Naive thymus-derived CD8-positive, alpha-beta T cell (primary cell): ENCODE results near the gene CLEC16A. TPM values are rescaled to one million over a fixed set of nuclear protein-coding genes. Genes with fewer than 3 reads are reported as not detected.
A peak's percentile ranks its signal among the peaks of the same experiment; 100 is the strongest.

Source experiments
- ATAC-seq, 2 donors: fragments of 150-1000 bp; cut with Tn5 transposase in 1 of 2; sonication (Bioruptor Pico), chemical (Tn5 transposase) in 1 of 2; 1 replicate in 1 of 2; 2 replicates in 1 of 2; pipeline ENCODE4 v1.10.0; 2021; ENCODE audit warnings: mild to moderate bottlenecking in 2 of 2, moderate library complexity in 2 of 2
- POLR2A ChIA-PET: fragments of 350-600 bp; sonication (Branson Sonifier 250); formaldehyde crosslinking; loops from one replicate; lab custom pipeline; 2021; ENCODE audit warnings: antibody characterized with exemption; lab: Charles Lee
- DNase-seq, 10 donors: peaks; one replicate each; pipeline versions ENCODE4 v3.0.0 to v3.0.0-alpha.2; 2020 to 2022
- H3K27ac Mint-ChIP-seq, 10 donors: one replicate each; pipeline ENCODE4 v1.8.0; 2020 to 2022; ENCODE audit warnings: mild to moderate bottlenecking in 10 of 10, mixed read lengths in 10 of 10, moderate library complexity in 4 of 10, inconsistent platforms in 1 of 10
- H3K27me3 Mint-ChIP-seq, 5 donors: one replicate each; pipeline ENCODE4 v1.8.0; 2021 to 2022; ENCODE audit warnings: mixed read lengths in 5 of 5
- H3K36me3 Mint-ChIP-seq, 3 donors: one replicate each; pipeline ENCODE4 v1.8.0; 2020 to 2022; ENCODE audit warnings: mixed read lengths in 3 of 3, mild to moderate bottlenecking in 2 of 3, inconsistent platforms in 1 of 3
- H3K4me1 Mint-ChIP-seq, 4 donors: one replicate each; pipeline ENCODE4 v1.8.0; 2021 to 2022; ENCODE audit warnings: mixed read lengths in 4 of 4
- H3K4me3 Mint-ChIP-seq, 10 donors: one replicate each; pipeline ENCODE4 v1.8.0; 2020 to 2022; ENCODE audit warnings: mild to moderate bottlenecking in 10 of 10, mixed read lengths in 10 of 10, moderate library complexity in 6 of 10, inconsistent platforms in 1 of 10
- H3K9me3 Mint-ChIP-seq, 9 donors: one replicate each; pipeline ENCODE4 v1.8.0; 2020 to 2022; ENCODE audit warnings: mixed read lengths in 9 of 9, mild to moderate bottlenecking in 3 of 9, inconsistent platforms in 1 of 9, moderate library complexity in 1 of 9
- polyA plus RNA-seq, 3 donors: library from polyadenylated mRNA; unstranded; fragments of 300-500 nt; fragmentation: Illumina TruSeq; gene quantifications; one replicate each; pipeline ENCODE4 v1.2.3, GENCODE V29; 2021
- total RNA-seq, 8 experiments: library from RNA in 2 of 8; stranded (reverse) in 2 of 8; gene quantifications; one replicate each; pipeline ENCODE4 v1.2.3 and lab custom pipeline; 2021 to 2026

CLEC16A gene
- total and polyA plus RNA-seq, 5 experiments from 2014 or later: 8.5 to 28.8 (median 19.4) TPM

GRCh38 chr16:11071829-11072228 lies 127.5 kb downstream of the CLEC16A start:
- H3K4me3 Mint-ChIP-seq: no peak overlapping the region
- H3K27ac Mint-ChIP-seq: peak overlapping the region in 2 of 10 donors; percentile 21 to 57
- POLR2A ChIA-PET: no interaction called here
- DNase-seq (no peak), ATAC-seq (no peak)
- H3K4me1 Mint-ChIP-seq: peaks cover 15 to 33% (median 29%) of the 10 kb centered on the region in 4 donors
- H3K27me3 Mint-ChIP-seq: no peaks in the 10 kb centered on the region
- peaks cover 0 to 40% (median 15%) of the 10 kb centered on the region in 3 donors for H3K36me3 Mint-ChIP-seq
- H3K9me3 Mint-ChIP-seq: no peaks in the 10 kb centered on the region

GRCh38 chr16:11072420-11073153 lies 128.2 kb downstream of the CLEC16A start:
- POLR2A ChIA-PET: no interaction called here
- H3K4me1 Mint-ChIP-seq: peaks cover 15 to 38% (median 30%) of the 10 kb centered on the region in 4 donors
- H3K36me3 Mint-ChIP-seq: peaks cover 0 to 36% (median 14%) of the 10 kb centered on the region in 3 donors
- ATAC-seq (no peak), DNase-seq (no peak)
- no peaks in the 10 kb centered on the region for H3K9me3 Mint-ChIP-seq
- no peak overlapping the region for H3K4me3 Mint-ChIP-seq
- H3K27ac Mint-ChIP-seq: peak overlapping the region in 3 of 10 donors; percentile 37 to 57 (median 55)
- no peaks in the 10 kb centered on the region for H3K27me3 Mint-ChIP-seq

GRCh38 chr16:11073407-11073999 lies 129.1 kb downstream of the CLEC16A start:
- H3K4me1 Mint-ChIP-seq: peaks cover 15 to 47% (median 31%) of the 10 kb centered on the region in 4 donors
- POLR2A ChIA-PET: no interaction called here
- H3K9me3 Mint-ChIP-seq: no peaks in the 10 kb centered on the region
- ATAC-seq (no peak), DNase-seq (no peak)
- peaks cover 0 to 35% (median 14%) of the 10 kb centered on the region in 3 donors for H3K36me3 Mint-ChIP-seq
- H3K4me3 Mint-ChIP-seq: no peak overlapping the region
- H3K27me3 Mint-ChIP-seq: no peaks in the 10 kb centered on the region
- peak overlapping the region in 5 of 10 donors; percentile 36 to 81 (median 55) for H3K27ac Mint-ChIP-seq

- peaks cover 0 to 34% (median 14%) of the 10 kb centered on the region in 3 donors for H3K36me3 Mint-ChIP-seq
- H3K4me1 Mint-ChIP-seq: peaks cover 15 to 53% (median 33%) of the 10 kb centered on the region in 4 donors
- POLR2A ChIA-PET: no interaction called here
- peak overlapping the region in 2 of 10 donors; percentile 11 to 81 for H3K27ac Mint-ChIP-seq
- H3K27me3 Mint-ChIP-seq: no peaks in the 10 kb centered on the region
- DNase-seq (no peak), ATAC-seq (no peak)
- no peaks in the 10 kb centered on the region for H3K9me3 Mint-ChIP-seq
- H3K4me3 Mint-ChIP-seq: no peak overlapping the region
Observed at GRCh38 chr16:11074131-11074530, 129.8 kb downstream of the CLEC16A start.

- Mint-ChIP-seq H3K9me3 (no peaks in the 10 kb centered on the region), H3K27me3 (no peaks in the 10 kb centered on the region), H3K4me1 (peaks cover 18 to 63% (median 40%) of the 10 kb centered on the region in 4 donors), H3K27ac (no peak overlapping the region), H3K4me3 (peak overlapping the region in 1 of 10 donors; percentile 26), H3K36me3 (peaks cover 0 to 33% (median 14%) of the 10 kb centered on the region in 3 donors)
- ATAC-seq (no peak), DNase-seq (no peak)
- POLR2A ChIA-PET: interaction anchor here (0.6 kb wide), 1 partner anchor 1228 kb away, joined by 4 read pairs; no protein-coding TSS in a partner anchor
Observed at GRCh38 chr16:11075163-11075562, 130.8 kb downstream of the CLEC16A start.

GRCh38 chr16:11076259-11077018 lies 132.1 kb downstream of the CLEC16A start:
- Mint-ChIP-seq H3K27me3 (no peaks in the 10 kb centered on the region), H3K9me3 (no peaks in the 10 kb centered on the region), H3K4me3 (peak overlapping the region in 2 of 10 donors; percentile 1 to 25), H3K4me1 (peaks cover 22 to 69% (median 40%) of the 10 kb centered on the region in 4 donors), H3K36me3 (peaks cover 0 to 26% (median 14%) of the 10 kb centered on the region in 3 donors), H3K27ac (peak overlapping the region in 7 of 10 donors; percentile 29 to 89 (median 73))
- ATAC-seq (peak; percentile 72 to 95), DNase-seq (peak in 4 of 10 donors; percentile 10 to 37 (median 29))
- POLR2A ChIA-PET: interaction anchor here (0.5 to 1.3 kb wide), 2 partner anchors 122 to 179 kb away, joined by 4 read pairs; partner anchors contain the start of gene SOCS1

- Mint-ChIP-seq H3K9me3 (no peaks in the 10 kb centered on the region), H3K4me1 (peaks cover 16 to 55% (median 34%) of the 10 kb centered on the region in 4 donors), H3K36me3 (peaks cover 0 to 28% (median 3%) of the 10 kb centered on the region in 3 donors), H3K27ac (peak overlapping the region in 5 of 10 donors; percentile 33 to 76 (median 44)), H3K4me3 (peak overlapping the region in 1 of 10 donors; percentile 51), H3K27me3 (no peaks in the 10 kb centered on the region)
- ATAC-seq (no peak), DNase-seq (no peak)
- POLR2A ChIA-PET: interaction anchor here (0.6 kb wide), 1 partner anchor 716 kb away, joined by 4 read pairs; no protein-coding TSS in a partner anchor
Observed at GRCh38 chr16:11078812-11079459, 134.6 kb downstream of the CLEC16A start.

- POLR2A ChIA-PET: no interaction called here
- Mint-ChIP-seq H3K4me3 (peak overlapping the region in 1 of 10 donors; percentile 51), H3K27ac (peak overlapping the region in 6 of 10 donors; percentile 43 to 76 (median 66)), H3K4me1 (peaks cover 15 to 51% (median 34%) of the 10 kb centered on the region in 4 donors), H3K27me3 (no peaks in the 10 kb centered on the region), H3K9me3 (no peaks in the 10 kb centered on the region), H3K36me3 (peaks cover 0 to 26% (median 4%) of the 10 kb centered on the region in 3 donors)
- ATAC-seq (no peak), DNase-seq (no peak)
Observed at GRCh38 chr16:11079652-11080187, 135.4 kb downstream of the CLEC16A start.

- ATAC-seq (no peak), DNase-seq (no peak)
- no peaks in the 10 kb centered on the region for H3K9me3 Mint-ChIP-seq
- no peaks in the 10 kb centered on the region for H3K27me3 Mint-ChIP-seq
- POLR2A ChIA-PET: no interaction called here
- H3K36me3 Mint-ChIP-seq: peaks cover 0 to 26% (median 8%) of the 10 kb centered on the region in 3 donors
- H3K4me3 Mint-ChIP-seq: no peak overlapping the region
- peak overlapping the region in 3 of 10 donors; percentile 4 to 48 (median 43) for H3K27ac Mint-ChIP-seq
- peaks cover 14 to 51% (median 30%) of the 10 kb centered on the region in 4 donors for H3K4me1 Mint-ChIP-seq
Observed at GRCh38 chr16:11080327-11080967, 136.1 kb downstream of the CLEC16A start.

- Mint-ChIP-seq H3K4me1 (peaks cover 11 to 46% (median 24%) of the 10 kb centered on the region in 4 donors), H3K27ac (peak overlapping the region in 1 of 10 donors; percentile 4), H3K36me3 (peaks cover 0 to 26% (median 9%) of the 10 kb centered on the region in 3 donors), H3K4me3 (no peak overlapping the region), H3K27me3 (no peaks in the 10 kb centered on the region), H3K9me3 (no peaks in the 10 kb centered on the region)
- ATAC-seq (no peak), DNase-seq (no peak)
- POLR2A ChIA-PET: no interaction called here
Observed at GRCh38 chr16:11080999-11081630, 136.8 kb downstream of the CLEC16A start.
